NCI-H2171 treated with DMSO at 0.1 percent for 48 hours (cell line): ENCODE measurements around the gene SPDYE4.

Experiments used
- DNase-seq: peaks from one replicate; lab custom pipeline; 2025; lab: John Stamatoyannopoulos, UW

Gene SPDYE4

GRCh38 chr17:8741366-8741765 lies 17.0 kb downstream of the SPDYE4 start:
- no peak for DNase-seq

- no peak for DNase-seq
Measured at GRCh38 chr17:8740486-8740885, 17.9 kb downstream of the SPDYE4 start.

- DNase-seq: no peak
Measured at GRCh38 chr17:8739097-8739496, 19.2 kb downstream of the SPDYE4 start.

GRCh38 chr17:8736796-8737195 lies 21.6 kb downstream of the SPDYE4 start:
- DNase-seq: no peak

GRCh38 chr17:8736362-8736761 lies 22.0 kb downstream of the SPDYE4 start:
- no peak for DNase-seq

GRCh38 chr17:8735336-8735939 lies 22.9 kb downstream of the SPDYE4 start:
- DNase-seq: no peak

- DNase-seq: no peak
Measured at GRCh38 chr17:8734876-8735275, 23.5 kb downstream of the SPDYE4 start.

- DNase-seq: no peak
Measured at GRCh38 chr17:8732406-8733085, 25.8 kb downstream of the SPDYE4 start.

GRCh38 chr17:8729860-8730259 lies 28.5 kb downstream of the SPDYE4 start:
- no peak for DNase-seq

GRCh38 chr17:8729421-8729820 lies 28.9 kb downstream of the SPDYE4 start:
- no peak for DNase-seq

- no peak for DNase-seq
Measured at GRCh38 chr17:8728971-8729370, 29.4 kb downstream of the SPDYE4 start.

GRCh38 chr17:8728251-8728938 lies 30.0 kb downstream of the SPDYE4 start:
- DNase-seq: no peak

GRCh38 chr17:8726941-8727555 lies 31.3 kb downstream of the SPDYE4 start:
- DNase-seq: no peak

- DNase-seq: no peak
Measured at GRCh38 chr17:8725881-8726876, 32.2 kb downstream of the SPDYE4 start.

- DNase-seq: no peak
Measured at GRCh38 chr17:8724451-8724850, 33.9 kb downstream of the SPDYE4 start.

- no peak for DNase-seq
Measured at GRCh38 chr17:8720596-8720995, 37.8 kb downstream of the SPDYE4 start.

GRCh38 chr17:8719291-8720246 lies 38.8 kb downstream of the SPDYE4 start:
- DNase-seq: no peak

- no peak for DNase-seq
Measured at GRCh38 chr17:8718001-8718563, 40.3 kb downstream of the SPDYE4 start.

GRCh38 chr17:8713878-8714277 lies 44.5 kb downstream of the SPDYE4 start:
- no peak for DNase-seq

- no peak for DNase-seq
Measured at GRCh38 chr17:8713315-8713714, 45.0 kb downstream of the SPDYE4 start.
